ENCODE measurements around the gene CIC.

GRCh38 chr19:42335374-42335936 is 66.4 kb downstream of the CIC start:
- TF ChIP-seq EZH2 (IDR thresholded peaks at IDR 0.05; ENCODE audit: borderline replicate concordance, low read depth, low read length) (no peak), TAL1 (IDR thresholded peaks at IDR 0.05) (no peak)
- TF ChIP-seq, protein P1, sequence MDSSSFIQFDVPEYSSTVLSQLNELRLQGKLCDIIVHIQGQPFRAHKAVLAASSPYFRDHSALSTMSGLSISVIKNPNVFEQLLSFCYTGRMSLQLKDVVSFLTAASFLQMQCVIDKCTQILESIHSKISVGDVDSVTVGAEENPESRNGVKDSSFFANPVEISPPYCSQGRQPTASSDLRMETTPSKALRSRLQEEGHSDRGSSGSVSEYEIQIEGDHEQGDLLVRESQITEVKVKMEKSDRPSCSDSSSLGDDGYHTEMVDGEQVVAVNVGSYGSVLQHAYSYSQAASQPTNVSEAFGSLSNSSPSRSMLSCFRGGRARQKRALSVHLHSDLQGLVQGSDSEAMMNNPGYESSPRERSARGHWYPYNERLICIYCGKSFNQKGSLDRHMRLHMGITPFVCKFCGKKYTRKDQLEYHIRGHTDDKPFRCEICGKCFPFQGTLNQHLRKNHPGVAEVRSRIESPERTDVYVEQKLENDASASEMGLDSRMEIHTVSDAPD (CRISPR knock-in tag; IDR thresholded peaks at IDR 0.05), result no peak
